Measurements from ENCODE around the gene NUS1.

GRCh38 chr6:117655380-117655779, 19.9 kb upstream of the NUS1 start:
- TF ChIP-seq ESRRA (IDR thresholded peaks at IDR 0.05; ENCODE audit: borderline replicate concordance, low read length) (no peak), MAX (IDR thresholded peaks at IDR 0.05) (no peak), POLR2A (IDR thresholded peaks at IDR 0.05; ENCODE audit: low read length) (no peak)
